HG02759 (cell line): Measurements from ENCODE around the gene GSX2.
A peak's percentile ranks its signal among the peaks of the same experiment; 100 is the strongest.

Experiments used
- ATAC-seq: cut with Tn5 transposase; IDR thresholded peaks from one replicate; pipeline ENCODE4 v1.9.1; 2021; ENCODE audit warnings: mild to moderate bottlenecking, moderate library complexity; ENCODE audit not compliant: unreplicated experiment

The GSX2 gene

GRCh38 chr4:54076673-54077072 is 23.3 kb upstream of the GSX2 start:
- no peak for ATAC-seq

GRCh38 chr4:54077812-54078211 is 22.2 kb upstream of the GSX2 start:
- no peak for ATAC-seq

GRCh38 chr4:54082168-54082567 is 17.8 kb upstream of the GSX2 start:
- no peak for ATAC-seq

- no peak for ATAC-seq
Observed at GRCh38 chr4:54085284-54085683, 14.7 kb upstream of the GSX2 start.

GRCh38 chr4:54089875-54090274 is 10.1 kb upstream of the GSX2 start:
- ATAC-seq, result no peak

GRCh38 chr4:54090404-54090803 is 9.6 kb upstream of the GSX2 start:
- ATAC-seq, result no peak

- ATAC-seq, result peak; percentile 68
Observed at GRCh38 chr4:54090804-54091623, 8.9 kb upstream of the GSX2 start.

GRCh38 chr4:54091637-54092404 is 8.1 kb upstream of the GSX2 start:
- peak; percentile 74 for ATAC-seq

- no peak for ATAC-seq
Observed at GRCh38 chr4:54092405-54093323, 7.3 kb upstream of the GSX2 start.

GRCh38 chr4:54093324-54094240 is 6.4 kb upstream of the GSX2 start:
- no peak for ATAC-seq

GRCh38 chr4:54094451-54094850 is 5.5 kb upstream of the GSX2 start:
- no peak for ATAC-seq

GRCh38 chr4:54095110-54095825 is 4.7 kb upstream of the GSX2 start:
- ATAC-seq, result no peak

- ATAC-seq, result no peak
Observed at GRCh38 chr4:54096295-54096962, 3.5 kb upstream of the GSX2 start.

GRCh38 chr4:54097152-54097551 is 2.8 kb upstream of the GSX2 start:
- no peak for ATAC-seq

- no peak for ATAC-seq
Observed at GRCh38 chr4:54098375-54098774, 1.6 kb upstream of the GSX2 start.

GRCh38 chr4:54099287-54099747 is 646 bp upstream of the GSX2 start:
- no peak for ATAC-seq

- ATAC-seq, result no peak
Observed at GRCh38 chr4:54100595-54101189, 729 bp downstream of the GSX2 start.
